NB4 (cell line): ENCODE results near the gene DBI.
"Not testable (repeated sequence)": the region's sequence is repeated elsewhere in the genome, so short reads cannot be mapped to it uniquely, and the experiment has no call there.

Source experiments
- DNase-seq: peaks from one replicate; pipeline ENCODE4 v3.0.0; 2010; ENCODE audit warnings: low read depth
- H3K4me3 ChIP-seq: one replicate; pipeline ENCODE4 v1.5.1; 2011; ENCODE audit warnings: mild to moderate bottlenecking, low read depth, low read length, moderate library complexity
- MYC ChIP-seq: IDR thresholded peaks from 2 replicates; pipeline ENCODE4 v1.6.1; 2011; ENCODE audit warnings: low read depth, low read length
- POLR2A ChIP-seq: IDR thresholded peaks from 2 replicates; pipeline ENCODE4 v1.6.1; 2011; ENCODE audit warnings: mild to moderate bottlenecking; ENCODE audit not compliant: insufficient read length; ENCODE audit errors: extremely low read depth
- TF ChIP-seq, protein P1 (sequence below): IDR thresholded peaks from one replicate; pipeline ENCODE4 v1.5.1; 2012; ENCODE audit warnings: low read depth, low read length
- TF ChIP-seq, protein P2 (sequence below): IDR thresholded peaks from 2 replicates; pipeline ENCODE4 v1.6.1; 2011; ENCODE audit warnings: low read depth, low read length

Gene DBI

DNA sequence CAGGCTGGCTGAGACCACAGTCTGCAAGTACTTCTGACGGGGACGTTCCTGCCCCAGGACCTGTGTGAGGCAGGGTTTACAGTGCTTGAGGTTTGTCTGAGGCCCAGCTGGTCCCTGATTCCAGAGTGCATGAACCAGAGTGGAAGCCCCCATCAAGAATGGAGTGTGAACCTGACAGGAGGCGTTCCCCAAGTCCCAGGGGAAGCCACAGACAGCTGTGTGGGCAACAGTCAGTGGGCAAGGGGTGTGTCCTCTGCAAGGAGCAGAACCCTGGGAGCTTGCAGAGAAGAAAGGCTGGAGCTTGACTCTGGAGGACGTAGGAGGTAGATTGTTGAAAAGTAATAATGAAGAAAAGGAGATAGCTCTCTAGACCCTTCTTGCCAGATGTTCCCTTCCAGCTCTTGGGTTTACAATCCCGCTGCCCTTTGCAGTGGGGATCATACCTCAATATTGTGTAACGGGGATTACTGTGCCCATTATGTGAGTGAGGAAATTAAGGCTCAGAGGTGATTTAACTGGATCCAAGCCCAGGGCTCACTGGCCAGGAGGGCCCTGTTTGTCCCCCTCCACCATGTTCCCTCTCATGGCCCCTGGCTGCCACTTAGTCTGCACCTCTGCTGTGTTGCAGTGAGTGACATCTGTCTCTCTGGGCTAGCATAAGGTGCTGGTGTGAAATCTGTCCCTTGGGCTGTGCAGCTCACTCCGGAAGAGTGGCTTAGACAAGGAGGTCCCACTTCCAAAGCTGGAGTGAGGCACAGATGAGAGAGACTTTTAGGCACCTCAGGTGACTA is 6.2 kb downstream of the DBI start:
- DNase-seq = peak; percentile 63
- TF ChIP-seq POLR2A (no peak), MYC (no peak)
- TF ChIP-seq, protein P1, sequence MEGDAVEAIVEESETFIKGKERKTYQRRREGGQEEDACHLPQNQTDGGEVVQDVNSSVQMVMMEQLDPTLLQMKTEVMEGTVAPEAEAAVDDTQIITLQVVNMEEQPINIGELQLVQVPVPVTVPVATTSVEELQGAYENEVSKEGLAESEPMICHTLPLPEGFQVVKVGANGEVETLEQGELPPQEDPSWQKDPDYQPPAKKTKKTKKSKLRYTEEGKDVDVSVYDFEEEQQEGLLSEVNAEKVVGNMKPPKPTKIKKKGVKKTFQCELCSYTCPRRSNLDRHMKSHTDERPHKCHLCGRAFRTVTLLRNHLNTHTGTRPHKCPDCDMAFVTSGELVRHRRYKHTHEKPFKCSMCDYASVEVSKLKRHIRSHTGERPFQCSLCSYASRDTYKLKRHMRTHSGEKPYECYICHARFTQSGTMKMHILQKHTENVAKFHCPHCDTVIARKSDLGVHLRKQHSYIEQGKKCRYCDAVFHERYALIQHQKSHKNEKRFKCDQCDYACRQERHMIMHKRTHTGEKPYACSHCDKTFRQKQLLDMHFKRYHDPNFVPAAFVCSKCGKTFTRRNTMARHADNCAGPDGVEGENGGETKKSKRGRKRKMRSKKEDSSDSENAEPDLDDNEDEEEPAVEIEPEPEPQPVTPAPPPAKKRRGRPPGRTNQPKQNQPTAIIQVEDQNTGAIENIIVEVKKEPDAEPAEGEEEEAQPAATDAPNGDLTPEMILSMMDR = no peak
- TF ChIP-seq, protein P2, sequence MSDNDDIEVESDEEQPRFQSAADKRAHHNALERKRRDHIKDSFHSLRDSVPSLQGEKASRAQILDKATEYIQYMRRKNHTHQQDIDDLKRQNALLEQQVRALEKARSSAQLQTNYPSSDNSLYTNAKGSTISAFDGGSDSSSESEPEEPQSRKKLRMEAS = no peak
- no peak overlapping the region for H3K4me3 ChIP-seq

DNA sequence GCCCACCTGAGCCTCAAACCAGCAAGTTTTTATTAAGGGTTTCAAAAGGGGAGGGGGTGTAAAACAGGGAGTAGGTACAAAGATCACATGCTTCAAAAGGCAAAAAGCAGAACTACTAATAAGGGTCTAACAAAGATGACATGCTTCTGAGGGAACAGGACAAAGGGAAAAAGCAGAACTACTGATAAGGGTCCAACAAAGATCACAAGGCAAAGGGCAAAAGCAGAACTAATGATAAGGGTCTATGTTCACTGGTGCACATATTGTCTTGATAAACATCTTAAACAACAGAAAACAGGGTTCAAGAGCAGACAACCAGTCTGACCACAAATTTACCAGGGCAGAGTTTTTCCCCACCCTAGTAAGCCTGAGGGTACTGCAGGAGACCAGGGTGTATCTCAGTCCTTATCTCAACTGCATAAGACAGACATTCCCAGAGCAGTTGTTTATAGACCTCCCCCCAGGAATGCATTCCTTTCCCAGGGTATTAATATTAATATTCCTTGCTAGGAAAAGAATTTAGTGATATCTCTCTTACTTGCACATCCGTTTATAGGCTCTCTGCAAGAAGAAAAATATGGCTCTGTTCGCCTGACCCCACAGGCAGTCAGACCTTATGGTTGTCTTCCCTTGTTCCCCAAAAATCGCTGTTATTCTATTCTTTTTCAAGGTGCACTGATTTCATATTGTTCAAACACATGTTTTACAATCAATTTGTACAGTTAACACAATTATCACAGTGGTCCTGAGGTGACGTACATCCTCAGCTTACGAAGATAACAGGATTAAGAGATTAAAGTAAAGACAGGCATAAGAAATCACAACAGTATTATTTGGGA is 7.3 kb downstream of the DBI start:
- DNase-seq = peak; percentile 49
- not testable (repeated sequence) for H3K4me3 ChIP-seq

DNA sequence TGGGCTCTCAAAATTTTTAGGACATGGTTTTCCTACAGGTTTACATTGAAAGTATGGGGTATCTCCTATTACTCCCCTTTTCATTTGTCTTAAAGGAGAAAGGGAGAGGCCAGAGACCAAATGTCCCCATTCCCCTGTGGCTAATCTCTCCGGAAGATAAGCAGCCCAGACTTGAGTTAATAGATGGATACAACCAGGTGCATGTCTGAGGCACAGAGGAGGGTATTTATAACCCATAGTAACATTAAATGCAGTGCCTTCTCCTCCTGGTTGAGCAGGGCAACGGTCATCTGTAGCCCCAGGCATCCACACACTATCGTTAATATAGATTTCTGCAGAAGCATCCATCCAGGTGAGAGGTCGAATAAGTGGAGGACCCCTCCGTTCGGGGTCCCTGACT is 9.6 kb downstream of the DBI start:
- not testable (repeated sequence) for H3K4me3 ChIP-seq, DNase-seq

DNA sequence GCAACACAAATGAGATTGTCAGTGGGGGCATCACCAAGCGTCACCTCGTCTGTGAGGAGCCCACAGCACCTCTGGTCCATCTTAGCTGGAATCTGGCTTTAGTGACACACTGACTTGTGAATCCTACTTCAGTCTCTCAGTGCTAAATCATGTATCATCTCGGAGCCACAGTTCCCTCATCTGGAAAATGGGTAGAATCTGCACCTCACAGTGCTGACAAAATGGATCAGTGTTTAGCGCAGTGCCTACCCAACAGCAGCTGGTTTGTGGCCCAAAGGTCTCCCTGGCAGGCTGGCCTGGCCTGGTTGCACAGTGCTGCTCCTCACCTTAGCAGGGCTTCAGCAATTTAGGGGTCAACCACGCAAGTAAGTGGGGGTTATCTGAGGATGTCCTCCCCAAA is 10.0 kb downstream of the DBI start:
- TF ChIP-seq MYC = no peak
- no peak for TF ChIP-seq POLR2A
- TF ChIP-seq, protein P1 = no peak

DNA sequence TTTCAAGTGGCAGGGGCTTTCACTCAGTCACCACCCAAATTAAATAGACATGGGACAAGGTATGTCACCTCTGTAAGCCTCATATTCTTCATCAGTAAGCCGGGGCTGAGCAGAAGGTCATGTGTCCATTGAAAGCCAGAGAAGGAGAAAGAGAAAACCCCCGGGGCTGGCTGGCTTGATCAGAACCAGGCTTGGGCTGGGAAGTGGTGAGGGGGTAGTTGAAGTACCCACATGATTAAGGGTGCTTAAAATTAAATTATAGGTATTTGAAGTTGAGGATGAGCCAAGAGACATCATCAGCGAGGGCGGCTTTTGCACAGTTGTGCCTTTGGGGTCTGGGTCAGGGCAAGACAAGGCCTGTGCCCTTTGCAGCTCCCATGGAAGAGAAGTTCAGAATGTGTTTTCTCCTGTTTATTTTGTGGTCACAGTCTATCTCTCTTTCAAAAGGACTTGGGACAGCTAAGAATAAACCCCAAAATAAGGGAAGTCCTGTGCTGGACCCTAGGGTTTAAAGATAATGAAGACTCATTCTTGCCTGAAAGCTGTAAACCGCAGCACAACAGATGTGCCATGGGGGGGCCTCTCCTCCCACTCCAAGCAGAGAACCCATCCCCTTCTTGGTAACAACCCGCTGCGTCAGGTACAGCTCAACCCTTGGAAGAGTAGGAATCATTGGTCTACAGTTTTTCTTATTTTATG is 10.7 kb downstream of the DBI start:
- DNase-seq = peak; percentile 94
- H3K4me3 ChIP-seq = no peak overlapping the region
- TF ChIP-seq POLR2A (no peak), MYC (no peak)
- TF ChIP-seq, protein P1 = no peak
- TF ChIP-seq, protein P2 = no peak

More for the DNA sequence above, 10.0 kb downstream of the DBI start:
- no peak overlapping the region for H3K4me3 ChIP-seq
- no peak for DNase-seq

DNA sequence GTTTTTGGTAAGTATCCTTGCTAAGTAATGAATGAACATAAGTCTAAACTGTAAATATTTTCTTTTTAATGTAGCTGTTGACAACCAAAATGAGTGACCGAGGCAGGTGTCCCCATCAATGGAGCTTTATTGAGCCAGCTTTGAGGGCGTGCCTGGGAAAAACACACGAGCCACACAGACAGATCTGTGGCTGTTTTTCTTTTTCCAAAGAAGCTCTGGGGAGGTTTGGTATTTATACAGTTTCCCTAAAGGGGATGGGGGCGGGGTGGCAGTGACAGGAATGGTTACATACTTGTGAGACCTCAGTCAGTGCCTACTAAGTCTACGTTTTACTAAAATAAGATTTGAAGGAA is 11.2 kb downstream of the DBI start:
- no peak for DNase-seq
- TF ChIP-seq, protein P2 = no peak
- TF ChIP-seq, protein P1 = no peak
- TF ChIP-seq MYC (no peak), POLR2A (no peak)

More for the DNA sequence above, 11.2 kb downstream of the DBI start:
- H3K4me3 ChIP-seq = no peak overlapping the region
